ENCODE results near the gene SCN7A. TPM values are rescaled to one million over a fixed set of nuclear protein-coding genes. Genes with fewer than 3 reads are reported as not detected.
A peak's percentile ranks its signal among the peaks of the same experiment; 100 is the strongest.
"Not testable (repeated sequence)": the region's sequence is repeated elsewhere in the genome, so short reads cannot be mapped to it uniquely, and the experiment has no call there.

Gene SCN7A
- total RNA-seq, 1 donor from 2014 or later: 35.4 TPM

DNA sequence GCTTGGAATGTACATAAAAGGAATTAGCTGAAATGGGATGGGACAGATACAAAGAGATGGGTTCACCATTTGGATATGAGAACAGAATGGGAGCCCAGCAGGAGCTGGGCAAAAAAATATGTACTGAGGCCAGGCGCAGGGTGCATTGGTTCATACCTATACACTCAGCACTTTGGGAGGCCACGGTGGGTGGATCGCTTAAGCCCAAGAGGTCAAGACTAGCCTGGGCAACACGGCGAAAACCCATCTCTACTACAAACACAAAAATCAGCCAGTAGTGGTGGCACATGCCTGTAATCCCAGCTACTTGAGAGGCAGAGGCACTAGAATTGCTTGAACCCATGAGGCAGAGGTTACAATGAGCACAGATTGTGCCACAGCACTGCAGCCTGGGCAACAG is 30.4 kb downstream of the SCN7A start:
- DNase-seq (ENCODE audit: missing footprints): no peak
- intact Hi-C loops (cut with DNase I): no loop called here
- peak; percentile 31 for ATAC-seq

DNA sequence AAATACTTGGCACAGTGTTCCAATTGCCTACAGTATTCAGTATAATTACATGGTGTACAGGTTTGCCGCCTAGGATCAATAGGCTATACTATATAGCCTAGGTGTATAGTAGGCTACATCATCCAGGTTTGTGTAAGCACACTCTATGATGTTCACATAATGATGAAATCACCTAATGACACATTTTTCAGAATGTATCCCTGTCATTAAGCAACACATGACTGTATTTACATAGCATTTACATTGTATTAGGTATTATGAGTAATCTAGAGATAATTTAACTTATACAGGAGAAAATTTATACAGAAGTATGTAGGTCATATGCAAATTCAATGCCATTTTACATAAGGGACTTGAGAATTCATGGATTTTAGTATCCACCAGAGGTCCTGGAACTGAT is 35.4 kb downstream of the SCN7A start:
- intact Hi-C loops (cut with DNase I): no loop called here
- DNase-seq (ENCODE audit: missing footprints) (no peak), ATAC-seq (no peak)

DNA sequence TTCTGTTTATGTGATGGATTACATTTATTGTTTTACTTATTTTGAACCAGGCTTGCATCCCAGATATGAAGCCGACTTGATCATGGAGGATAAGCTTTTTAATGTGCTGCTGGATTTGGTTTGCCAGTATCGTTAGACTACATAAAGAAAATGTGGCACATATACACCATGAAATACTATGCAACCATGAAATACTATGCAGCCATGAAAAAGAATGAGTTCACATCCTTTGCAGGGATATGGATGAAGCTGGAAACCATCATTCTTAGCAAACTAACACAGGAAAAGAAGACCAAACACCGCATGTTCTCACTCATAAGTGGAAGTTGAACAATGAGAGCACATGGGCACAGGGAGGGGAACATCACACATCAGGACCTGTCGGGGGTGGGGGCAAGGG is 38.2 kb downstream of the SCN7A start:
- DNase-seq (ENCODE audit: missing footprints); ATAC-seq; intact Hi-C loops (cut with DNase I): not testable (repeated sequence)

DNA sequence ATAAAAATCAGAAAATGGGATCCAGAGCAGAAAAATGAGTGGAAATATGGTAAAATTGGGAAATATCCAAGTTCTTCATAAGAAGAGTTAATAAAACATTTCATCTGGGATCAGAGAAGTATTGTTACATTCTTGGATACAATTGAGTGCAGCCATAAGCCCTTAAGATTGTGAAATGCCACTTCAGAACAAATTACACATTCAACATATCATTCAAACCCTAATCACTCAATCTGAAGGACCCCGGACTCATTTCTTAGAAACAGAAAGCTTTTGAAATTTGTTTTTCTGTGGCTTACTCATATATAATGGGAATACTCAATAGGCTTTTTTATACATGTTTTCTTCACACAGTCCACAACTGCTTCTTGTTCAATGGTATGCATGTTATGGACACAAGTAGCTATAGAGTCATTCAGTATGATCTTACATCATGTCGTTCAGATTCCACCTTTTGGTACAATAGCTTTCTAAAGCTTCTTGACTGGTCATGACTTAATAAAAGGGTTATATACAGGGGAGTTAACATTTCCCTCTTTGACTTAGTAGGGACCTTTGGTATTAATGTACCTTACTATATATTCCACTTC is 39.9 kb downstream of the SCN7A start:
- intact Hi-C loops (cut with DNase I): no loop called here
- no peak for DNase-seq (ENCODE audit: missing footprints)
- no peak for ATAC-seq

DNA sequence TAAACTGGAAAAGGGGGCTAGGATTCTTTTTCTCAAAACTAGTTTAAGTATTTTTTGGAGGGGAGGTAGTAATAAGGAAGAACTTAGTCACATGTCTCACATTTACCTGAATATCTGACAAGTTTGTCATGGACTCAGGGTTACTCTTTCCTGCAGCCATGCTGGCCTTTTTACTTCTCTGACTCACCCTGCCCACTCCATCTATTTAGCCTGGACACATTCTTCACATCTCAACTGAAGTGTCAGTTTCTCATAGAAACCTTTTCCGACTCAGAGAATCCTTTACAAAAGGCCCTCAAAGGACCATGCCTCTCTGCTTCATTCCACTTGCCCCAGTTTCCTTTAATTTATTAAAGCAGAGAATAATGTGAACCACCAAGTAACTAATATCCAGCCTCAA is 42.6 kb downstream of the SCN7A start:
- intact Hi-C loops (cut with DNase I): no loop called here
- no peak for DNase-seq (ENCODE audit: missing footprints)
- no peak for ATAC-seq

DNA sequence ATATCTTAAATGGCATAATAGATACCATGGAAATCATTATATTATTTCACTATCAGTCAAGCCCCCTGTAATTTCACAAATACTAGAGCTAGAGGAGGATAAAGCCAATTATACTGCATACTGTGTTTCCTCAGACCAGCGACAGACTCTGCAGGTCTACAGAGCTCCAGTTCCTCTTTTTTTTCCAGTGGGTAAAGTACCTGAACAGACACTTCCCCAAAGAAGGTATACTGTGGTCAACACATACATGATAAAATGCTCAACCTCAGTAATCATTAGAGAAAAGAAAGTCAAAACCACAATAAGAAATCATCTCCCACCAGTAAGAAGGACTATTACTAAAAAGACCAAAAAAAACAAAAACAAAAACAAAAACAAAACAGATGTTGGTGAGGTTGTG is 44.6 kb downstream of the SCN7A start:
- DNase-seq (ENCODE audit: missing footprints) (no peak), ATAC-seq (no peak)
- intact Hi-C loops (cut with DNase I): no loop called here

DNA sequence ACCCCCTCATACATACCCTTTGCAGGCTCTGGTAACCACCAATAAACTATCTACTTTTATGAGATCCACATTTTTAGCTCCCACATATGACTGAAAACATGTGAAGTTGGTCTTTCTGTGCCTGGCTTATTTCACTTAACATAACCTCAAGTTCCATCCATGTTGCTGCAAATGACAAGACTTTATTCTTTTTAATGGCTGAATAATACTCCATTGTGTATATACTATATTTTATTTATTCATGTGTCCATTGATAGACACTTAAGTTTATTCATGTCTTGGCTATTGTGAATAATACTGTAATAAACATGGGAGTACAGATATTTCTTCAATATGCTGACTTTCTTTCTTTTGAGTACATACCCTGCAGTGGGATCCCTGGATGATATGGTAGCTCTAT is 45.9 kb downstream of the SCN7A start:
- no peak for ATAC-seq
- DNase-seq (ENCODE audit: missing footprints): no peak
- intact Hi-C loops (cut with DNase I): no loop called here

DNA sequence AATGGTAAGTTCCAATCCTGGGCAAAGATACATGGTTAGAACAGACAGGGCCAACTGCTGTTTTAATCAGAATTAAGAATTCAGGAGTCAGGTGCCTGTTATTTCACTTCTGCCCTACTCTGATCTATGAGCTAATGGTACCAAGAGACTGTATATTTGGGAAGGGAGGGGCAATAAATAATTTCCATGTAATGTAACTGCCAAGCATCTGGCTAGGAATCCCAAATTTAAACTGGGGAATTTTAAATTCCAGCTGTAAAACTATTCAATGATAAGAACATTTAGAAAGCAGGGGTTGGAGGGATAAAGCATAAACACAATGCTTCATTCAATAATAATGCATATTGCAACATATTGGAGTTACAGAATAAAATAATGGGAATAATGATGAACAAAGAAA is 49.7 kb downstream of the SCN7A start:
- intact Hi-C loops (cut with DNase I): no loop called here
- ATAC-seq (no peak), DNase-seq (ENCODE audit: missing footprints) (no peak)

DNA sequence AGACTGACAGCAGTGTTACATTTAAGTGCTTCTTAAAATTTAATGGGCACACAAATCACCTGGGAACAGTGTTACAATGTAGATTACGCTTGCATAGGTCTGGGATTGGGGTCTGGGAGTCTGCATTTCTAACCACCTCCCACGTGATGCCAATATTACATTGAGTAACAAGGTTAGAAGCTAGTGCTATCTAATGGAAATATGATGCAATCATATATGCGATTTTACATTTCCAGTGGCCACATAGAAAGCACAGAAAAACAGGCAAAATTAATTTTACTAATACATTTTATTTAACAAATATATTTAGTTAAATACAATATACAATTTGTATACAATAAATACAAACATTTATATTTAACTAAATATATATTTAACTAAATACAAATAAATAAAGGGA is 53.7 kb downstream of the SCN7A start:
- intact Hi-C loops (cut with DNase I): no loop called here
- no peak for DNase-seq (ENCODE audit: missing footprints)
- no peak for ATAC-seq

DNA sequence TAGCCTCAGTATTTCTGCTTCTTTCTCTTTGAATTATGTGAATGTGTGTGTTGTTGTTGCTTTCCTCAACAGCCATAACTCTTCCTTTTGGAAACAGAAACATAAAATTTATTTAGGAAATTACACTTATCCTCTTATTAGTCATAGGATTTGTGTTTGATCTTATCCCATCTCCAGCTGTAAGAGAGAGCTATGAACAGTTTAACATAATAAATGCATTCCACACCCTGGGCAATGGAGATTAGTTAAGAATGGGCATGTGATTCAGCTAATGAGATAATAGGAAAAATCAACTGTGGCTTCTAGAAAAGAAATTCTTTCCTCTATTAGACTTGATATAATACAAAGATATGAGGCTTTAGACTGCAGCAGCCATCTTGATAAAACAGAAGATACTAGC is 55.0 kb downstream of the SCN7A start:
- ATAC-seq (no peak), DNase-seq (ENCODE audit: missing footprints) (no peak)
- intact Hi-C loops (cut with DNase I): no loop called here

DNA sequence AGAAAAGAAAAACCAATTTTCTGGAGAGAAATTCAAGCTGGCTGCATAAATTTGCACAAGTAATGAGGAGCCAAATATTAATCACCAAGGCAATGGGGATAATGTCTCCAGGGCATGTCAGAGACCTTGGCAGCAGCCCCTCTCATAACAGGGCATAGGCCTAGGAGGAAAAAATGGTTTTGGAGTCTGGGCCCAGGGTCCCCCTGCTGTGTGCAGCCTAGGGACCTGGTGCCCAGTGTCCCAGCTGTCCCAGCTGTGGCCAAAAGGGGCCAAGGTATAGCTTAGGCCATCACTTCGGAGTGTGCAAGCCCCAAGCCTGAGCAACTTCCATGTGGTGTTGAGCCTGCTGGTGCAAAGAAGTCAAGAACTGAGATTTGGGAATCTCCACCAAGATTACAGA is 57.1 kb downstream of the SCN7A start:
- intact Hi-C loops (cut with DNase I): no loop called here
- DNase-seq (ENCODE audit: missing footprints) (no peak), ATAC-seq (no peak)

DNA sequence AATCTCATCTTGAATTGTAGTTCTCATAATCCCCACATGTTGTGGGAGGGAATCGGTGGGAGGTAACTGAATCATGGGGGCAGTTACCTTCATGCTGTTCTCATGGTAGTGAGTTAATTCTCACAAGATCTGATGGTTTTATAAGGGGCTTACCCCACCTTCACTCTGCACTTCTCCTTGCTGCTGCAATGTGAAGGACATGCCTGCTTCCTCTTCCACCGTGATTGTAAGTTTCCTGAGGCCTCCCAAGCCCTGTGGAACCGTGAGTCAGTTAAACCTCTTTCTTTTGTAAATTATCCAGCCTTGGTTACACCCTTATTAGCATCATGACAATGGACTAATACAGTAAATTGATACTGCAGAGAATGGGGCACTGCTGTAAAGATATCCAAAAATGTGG is 57.9 kb downstream of the SCN7A start:
- intact Hi-C loops (cut with DNase I): no loop called here
- no peak for ATAC-seq
- no peak for DNase-seq (ENCODE audit: missing footprints)

DNA sequence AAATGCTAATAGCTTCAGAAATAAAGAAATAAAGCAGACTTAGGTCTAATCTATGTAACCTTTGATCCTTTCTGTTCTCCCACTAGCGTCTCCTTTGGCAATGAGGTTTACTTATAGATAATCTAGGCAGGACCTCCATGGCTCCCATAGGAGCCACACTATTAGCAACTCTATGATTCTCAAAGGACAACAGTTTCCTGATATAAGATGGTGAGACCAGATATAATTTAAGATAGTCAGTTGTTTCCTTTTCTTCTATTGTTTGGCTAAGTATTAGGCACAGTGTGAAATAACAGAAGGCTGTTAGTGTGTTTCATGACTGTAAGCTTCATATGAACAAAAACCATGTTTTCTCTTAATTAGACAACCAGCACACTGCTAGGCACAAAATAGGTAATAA is 59.6 kb downstream of the SCN7A start:
- DNase-seq (ENCODE audit: missing footprints) (no peak), ATAC-seq (no peak)
- intact Hi-C loops (cut with DNase I): no loop called here

DNA sequence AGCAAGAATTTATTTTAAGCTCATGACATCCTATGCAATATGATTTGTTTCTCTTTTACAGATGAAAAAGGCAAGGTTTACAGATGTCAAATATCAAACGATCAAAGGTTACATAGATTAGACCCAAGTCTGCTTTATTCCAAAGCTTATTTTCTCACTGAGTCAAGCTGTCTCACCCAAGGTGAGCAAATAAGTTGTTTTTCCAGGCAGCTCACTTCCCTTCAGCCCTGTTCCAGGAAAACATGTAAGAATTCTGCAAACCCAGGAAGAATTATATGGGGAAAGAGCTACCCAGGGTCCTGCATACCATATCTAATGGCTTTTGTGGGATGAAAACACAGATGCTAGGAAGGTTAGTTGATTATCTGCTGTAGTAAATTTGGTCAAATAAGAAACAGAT is 60.6 kb downstream of the SCN7A start:
- ATAC-seq: no peak
- intact Hi-C loops (cut with DNase I): no loop called here
- no peak for DNase-seq (ENCODE audit: missing footprints)

DNA sequence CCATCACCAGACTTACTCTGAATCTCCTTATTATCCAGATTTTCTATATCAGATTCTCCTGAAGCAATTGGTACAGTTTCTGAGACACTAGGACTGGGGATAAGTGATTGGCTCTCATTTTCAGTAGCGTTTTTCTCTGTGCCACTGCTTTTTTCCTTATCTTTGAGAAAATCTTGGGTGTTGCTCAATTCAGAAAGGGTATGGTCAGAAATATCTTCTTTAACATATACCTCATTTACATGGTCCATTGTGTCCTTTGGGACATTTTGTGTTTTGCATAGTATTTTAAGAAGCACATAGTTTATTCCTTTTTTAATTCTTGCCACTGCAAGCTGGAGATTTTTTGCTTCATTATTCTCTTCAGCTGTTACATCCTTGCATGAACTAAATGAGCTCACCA is 61.7 kb downstream of the SCN7A start:
- intact Hi-C loops (cut with DNase I): no loop called here
- DNase-seq (ENCODE audit: missing footprints) (no peak), ATAC-seq (no peak)

DNA sequence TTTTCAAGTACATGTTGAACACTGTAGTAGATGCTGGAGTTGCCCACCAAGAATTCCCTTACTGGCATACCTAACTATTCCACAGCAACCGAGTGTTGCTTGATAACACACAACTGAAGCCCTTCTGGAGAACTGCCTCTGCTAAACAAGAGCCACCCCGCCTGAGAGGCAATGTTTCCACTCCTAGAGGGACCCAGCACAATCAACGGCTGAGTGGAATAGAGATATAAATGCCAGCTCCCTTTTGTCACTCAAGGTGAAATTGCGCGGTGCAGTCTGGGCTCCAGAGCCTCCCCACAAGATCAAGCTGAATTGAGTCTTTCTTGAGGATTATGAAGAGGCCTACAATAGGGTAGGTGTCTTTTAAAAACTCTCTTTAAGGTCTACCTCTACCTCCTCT is 69.2 kb downstream of the SCN7A start:
- no peak for ATAC-seq
- DNase-seq (ENCODE audit: missing footprints): no peak
- intact Hi-C loops (cut with DNase I): no loop called here

DNA sequence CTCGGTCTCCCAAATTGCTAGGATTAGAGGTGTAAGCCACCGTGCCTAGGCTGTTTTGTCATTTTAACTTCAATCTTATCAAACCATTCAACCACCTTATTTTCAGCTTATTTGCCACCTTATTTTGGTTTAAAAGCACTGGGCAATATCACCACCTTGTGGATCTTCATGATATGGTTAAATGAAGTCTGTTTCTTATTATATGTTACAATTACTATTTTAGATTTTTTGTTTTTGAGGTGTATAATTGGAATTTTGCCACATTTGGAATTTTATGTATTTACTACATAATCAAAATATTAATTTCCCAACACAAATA is 74.5 kb downstream of the SCN7A start:
- ATAC-seq: no peak
- DNase-seq (ENCODE audit: missing footprints): no peak
- intact Hi-C loops (cut with DNase I): loop anchor here (10.0 kb wide), 1 partner anchor 95 kb away; no protein-coding TSS in a partner anchor

DNA sequence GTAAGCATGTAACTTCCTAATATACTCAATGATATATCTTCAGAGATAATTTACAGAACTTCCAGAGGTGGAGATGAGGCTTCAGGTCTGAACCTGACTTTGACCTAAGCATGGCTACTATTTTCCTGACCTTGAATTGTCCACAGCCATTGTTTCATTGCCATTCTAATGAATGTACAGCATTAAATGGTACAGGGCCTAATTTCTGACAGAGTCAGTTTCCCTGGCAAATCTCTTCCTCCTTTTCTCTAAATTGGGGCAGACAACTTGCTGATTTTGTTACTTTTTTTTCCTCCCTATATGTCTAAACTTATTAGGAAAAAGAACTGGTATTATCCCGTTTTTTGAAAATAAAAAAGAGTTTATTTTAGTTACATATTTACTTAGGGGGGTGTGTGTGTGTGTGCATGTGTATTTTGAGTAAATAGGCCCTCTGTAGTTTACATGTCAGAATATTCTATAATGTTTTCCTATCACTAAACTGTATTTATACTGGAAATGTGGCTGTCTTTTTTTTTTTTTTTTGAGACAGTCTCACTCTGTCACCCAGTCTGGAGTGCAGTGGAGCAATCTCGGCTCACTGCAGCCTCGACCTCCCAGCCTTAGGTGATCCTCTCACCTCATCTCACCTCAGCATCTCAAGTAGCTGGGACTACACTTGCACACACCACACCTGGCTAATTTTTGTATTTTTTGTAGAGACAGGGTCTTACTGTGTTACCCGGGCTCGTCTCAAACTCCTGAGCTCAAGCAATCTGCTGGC is 75.0 kb downstream of the SCN7A start:
- intact Hi-C loops (cut with DNase I): loop anchor here (10.0 kb wide), 1 partner anchor 96 kb away; no protein-coding TSS in a partner anchor
- DNase-seq (ENCODE audit: missing footprints) (no peak), ATAC-seq (no peak)

DNA sequence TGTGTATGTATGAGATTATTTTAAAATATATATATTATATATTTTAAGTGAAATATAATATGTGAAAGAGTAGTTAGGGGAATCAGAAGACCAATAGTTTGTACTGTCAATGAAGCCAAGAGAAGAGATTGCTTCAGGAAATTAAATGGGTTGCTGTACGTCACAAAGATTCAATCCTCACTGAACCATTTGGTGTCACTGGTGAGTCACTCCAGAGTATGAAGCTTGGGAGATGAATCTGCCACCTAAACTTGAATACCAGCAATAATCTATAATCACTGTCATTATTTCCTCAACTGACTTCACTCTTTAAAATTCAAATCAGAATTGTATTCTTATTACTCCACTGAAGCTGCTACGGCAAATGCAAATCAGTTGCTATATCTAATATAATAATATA is 76.4 kb downstream of the SCN7A start:
- DNase-seq (ENCODE audit: missing footprints) (no peak), ATAC-seq (no peak)
- intact Hi-C loops (cut with DNase I): loop anchor here (10.0 kb wide), 1 partner anchor 97 kb away; no protein-coding TSS in a partner anchor

DNA sequence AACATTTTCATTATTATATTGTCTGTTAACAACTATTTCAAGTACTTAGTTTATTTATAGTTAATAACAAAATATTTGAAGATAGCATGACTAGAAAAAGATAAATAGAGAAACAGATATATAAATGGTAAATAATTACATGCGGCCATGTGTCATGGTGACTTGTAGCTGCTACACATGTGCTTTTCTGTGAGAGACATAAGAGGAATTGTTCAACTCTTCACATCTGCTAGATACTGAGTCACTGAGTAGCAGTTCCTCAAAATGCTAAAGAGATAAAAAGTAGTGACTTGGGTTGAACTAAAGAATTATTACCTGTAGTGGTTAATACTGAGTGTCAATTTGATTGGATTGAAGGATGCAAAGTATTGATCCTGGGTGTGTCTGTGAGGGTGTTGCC is 80.8 kb downstream of the SCN7A start:
- no peak for ATAC-seq
- intact Hi-C loops (cut with DNase I): loop anchor here (10.0 kb wide), 1 partner anchor 102 kb away; no protein-coding TSS in a partner anchor
- no peak for DNase-seq (ENCODE audit: missing footprints)

All from Right ventricle myocardium inferior (tissue), 1 donor.